Hematopoietic multipotent progenitor cell treated with erythropoietin and hydrocortisone succinate and interleukin-3 and kit ligand, for 8 days (in vitro differentiated cells): Measurements from ENCODE around the gene ZFP36L1.
A peak's percentile ranks its signal among the peaks of the same experiment; 100 is the strongest.

Experiments
- DNase-seq: peaks from one replicate; pipeline ENCODE4 v3.0.0-alpha.2; 2015

Gene ZFP36L1

DNA sequence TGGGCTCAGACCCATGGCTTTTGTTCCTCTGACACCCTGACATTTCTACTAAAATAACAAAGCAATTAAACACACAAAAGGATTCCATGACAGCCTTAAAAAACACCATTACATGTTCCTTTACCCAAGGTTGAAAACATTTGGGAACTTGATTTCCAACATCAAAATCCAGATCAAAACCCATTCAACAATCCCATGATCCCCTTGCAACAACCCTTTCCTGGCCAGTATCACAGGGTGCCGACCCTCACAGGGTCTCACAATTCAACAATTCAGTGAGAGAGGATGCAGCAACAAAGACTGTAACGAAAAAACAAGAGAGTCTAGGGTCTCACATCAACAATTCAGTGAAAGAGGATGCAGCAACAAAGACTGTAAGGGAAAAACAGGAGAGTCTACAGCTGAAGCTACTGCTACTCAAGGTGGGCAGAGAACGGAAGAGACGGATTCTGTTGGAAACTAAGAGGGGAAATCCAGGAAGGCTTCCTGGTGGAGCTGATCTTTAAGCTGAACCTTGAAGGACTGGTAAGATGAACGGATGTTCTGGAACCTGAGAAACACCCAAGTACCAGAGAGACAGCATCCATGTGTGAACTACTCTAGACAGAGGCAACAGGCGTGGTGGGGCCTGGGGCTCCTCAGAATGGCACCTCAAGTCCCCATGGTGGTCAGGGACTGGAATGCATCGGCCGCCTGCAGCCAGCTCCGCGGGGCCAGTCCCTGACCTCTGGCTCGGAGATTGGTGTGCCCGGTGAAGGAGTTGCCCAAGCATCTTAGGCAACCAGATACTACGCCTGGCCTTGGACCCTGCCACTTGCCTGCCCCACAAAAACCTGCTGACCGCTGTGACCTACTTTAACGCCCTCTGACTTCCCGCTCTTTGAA lies 22.7 kb upstream of the ZFP36L1 start:
- no peak for DNase-seq

DNA sequence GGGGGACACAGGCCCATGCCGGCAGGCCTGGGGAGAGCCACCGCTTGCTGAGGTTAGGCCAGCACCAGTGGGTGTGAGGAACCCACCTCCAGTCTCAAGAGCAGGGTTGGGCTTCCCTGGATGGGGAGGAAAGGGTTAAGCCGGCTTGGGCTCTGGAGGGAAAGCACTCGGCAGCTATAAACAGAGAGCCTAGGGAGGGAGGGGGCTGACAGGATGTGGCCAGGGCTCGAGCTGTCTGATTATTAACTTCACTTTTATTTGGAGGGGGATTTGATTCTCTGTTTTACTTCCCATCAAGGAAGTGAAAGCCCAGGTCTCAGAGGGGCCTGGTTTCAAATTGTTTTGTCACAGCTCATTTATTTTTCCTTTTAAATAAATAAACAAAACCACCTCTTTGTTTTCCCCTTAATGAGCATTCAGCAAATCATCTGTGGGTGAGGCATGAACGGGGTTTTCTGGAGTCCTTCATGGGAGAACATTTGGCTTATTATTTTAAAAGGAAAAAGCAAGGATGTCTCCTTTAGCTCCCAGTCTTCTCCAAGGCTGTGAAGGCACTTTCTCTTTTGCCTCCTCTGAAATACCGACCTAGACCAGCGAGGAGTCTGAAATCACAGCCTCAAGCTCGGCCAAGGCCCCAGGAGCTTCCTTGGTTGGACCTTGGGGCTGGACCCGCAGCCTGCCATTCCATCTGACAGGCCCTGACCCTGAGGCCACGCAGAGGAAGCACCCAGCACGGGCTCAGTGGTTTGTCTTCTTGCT lies 21.9 kb upstream of the ZFP36L1 start:
- peak; percentile 57 for DNase-seq

DNA sequence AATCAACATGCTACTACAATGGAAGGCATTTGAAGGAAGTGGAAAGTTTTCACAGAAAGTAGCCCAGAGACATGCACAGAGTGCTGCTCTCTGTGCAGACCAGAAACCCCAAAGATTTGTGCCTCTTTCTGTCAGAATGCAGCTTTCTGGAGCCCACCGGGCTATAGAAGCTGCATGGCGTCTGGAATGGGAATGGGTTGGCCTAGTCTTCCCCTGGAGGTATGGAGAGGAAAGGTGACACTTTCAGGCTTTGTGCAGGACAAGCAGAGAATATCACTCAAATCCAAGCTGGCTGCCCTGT lies 21.3 kb upstream of the ZFP36L1 start:
- DNase-seq, result no peak

DNA sequence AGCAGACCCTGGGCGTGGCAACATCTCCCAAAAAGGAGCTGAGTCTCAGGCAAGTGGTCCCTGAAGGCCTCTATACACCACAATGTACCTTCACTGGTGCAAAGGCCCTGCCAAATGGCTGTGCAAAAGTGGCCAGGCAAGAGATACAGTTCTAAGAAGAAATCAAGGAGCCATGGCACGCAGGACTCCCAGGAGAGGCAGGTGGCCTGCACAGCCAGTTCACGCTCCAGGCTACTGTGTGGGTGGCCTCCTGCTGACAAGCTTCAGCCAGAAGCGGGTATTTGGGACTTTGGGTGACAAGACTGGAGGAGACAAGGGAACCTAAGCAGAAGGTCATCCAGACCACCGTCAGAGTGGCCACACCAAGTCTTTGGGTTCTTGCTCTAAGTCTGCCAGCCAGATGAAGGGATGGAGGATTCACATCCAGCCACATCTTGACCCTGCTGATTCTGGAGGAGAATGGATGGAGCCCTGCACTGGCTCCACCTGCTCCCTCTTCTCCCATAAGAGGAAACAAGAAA lies 20.5 kb upstream of the ZFP36L1 start:
- DNase-seq, result no peak

DNA sequence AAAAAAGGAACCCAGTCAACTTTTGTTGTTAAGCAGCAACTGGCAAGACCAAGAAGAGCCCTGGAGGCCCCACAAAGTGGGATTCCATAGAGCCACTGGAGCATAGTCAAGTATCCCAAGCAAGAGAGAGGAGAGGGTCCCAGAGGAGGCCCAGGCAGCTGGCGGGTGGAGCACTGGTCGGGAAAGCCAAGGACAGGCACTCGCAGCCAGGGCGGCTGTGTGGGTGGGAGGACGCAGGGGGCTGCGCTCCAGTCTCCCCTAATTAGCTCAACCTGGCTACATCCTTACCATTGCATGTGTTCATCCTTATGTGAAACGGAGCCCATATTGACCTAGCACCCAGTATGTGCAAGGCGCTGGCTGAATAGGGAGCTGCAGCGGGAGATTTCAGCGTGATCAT lies 18.3 kb upstream of the ZFP36L1 start:
- DNase-seq, result no peak

DNA sequence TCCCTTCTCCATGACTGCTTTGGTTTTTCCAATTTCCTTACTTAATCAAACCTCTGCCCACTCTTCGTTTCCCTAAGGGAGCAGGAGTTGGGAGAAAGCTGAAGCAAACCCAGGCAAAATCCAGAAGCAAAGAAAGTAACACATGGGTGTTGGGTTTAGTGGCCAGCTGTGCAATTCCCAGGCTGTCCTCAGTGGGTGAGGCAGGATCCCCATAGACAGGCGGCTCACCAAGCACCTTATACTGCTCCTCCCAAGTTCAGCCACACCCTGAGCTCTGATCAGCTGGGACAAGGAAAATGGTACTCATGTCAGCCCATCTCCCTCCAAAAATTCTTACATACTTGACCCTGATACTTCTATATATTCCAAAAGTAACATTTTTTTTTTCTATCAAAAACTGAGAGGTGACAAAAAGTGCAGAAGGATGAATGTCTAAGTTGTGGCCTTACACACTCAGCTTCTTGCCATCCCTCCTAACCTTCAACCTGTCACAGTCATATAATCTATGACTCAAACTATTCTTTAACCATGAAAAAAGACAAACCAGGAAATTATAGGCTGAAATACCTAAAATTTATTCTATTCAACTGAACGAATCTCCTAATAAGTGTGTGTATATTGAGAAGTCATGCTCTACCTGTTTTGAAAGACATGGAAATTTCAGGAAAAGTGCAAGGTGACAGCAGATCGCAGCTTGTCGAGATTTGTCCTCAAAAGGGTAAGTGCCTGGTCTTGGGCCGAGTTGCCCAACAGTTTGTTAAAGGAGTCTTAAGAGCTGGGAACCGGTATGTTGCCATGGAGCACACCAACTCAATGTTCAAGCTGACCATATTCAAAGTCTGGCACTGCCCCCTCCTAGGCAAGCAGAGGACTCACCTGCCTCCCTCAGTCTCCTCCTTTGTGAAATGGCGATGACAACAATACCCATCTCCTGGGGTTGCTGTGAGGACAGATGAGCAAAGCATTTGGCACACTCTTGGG lies 17.6 kb upstream of the ZFP36L1 start:
- DNase-seq, result no peak

DNA sequence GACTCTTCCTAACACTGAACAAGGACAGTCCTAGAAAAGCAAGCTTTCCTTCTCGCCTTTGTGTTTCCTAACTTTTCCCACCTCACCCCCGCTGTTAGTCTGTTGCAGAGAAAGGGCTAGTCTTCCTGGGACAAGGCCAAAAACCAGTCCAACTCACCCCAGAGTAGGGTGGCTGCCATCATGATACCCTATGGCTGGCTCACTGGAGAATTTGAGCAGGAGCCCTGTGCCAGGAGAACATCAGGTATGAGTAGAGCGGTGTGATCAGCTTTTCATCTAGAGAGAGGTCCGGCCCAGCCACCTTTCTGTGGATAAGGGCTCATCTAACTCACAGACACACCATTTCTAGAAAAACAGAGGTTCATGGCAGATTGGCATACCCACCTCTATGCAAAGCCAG lies 16.7 kb upstream of the ZFP36L1 start:
- no peak for DNase-seq

DNA sequence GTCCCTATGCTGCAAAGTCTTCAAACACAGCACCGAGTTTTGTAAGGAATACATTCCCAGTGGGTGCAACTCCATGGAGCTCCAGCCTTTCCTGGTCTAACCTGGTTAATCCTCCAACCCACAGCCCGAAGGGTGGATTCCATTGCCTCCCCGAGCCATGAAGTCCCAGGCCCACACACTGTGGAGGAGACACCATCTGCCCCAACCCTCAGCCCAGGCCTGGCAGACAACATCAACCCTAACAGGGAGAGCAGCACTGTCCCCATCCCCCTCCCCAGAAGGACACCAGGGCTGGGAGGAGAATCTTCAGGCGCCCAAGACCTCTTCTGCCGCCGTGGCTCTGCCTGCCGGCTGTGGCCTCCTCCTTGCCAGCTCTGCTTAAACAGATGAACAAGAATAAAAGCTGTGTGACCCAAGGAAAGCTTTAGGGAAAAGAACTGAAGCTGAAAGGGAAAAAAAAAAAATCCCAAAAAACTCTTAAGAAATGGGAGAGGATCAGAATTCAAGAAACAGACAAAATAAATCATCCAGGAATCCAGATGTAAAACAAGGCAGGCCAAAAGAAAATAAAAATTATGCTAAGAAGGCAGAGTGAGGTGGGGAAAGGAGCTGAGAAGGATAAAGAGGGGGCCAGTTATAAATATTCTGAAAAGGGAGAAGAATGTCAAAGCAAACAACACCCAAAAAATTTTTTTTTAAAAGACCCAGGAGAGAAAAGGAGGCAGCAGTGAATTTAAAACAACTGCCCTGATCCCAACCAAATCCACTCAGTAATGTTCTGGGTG lies 16.0 kb upstream of the ZFP36L1 start:
- no peak for DNase-seq

DNA sequence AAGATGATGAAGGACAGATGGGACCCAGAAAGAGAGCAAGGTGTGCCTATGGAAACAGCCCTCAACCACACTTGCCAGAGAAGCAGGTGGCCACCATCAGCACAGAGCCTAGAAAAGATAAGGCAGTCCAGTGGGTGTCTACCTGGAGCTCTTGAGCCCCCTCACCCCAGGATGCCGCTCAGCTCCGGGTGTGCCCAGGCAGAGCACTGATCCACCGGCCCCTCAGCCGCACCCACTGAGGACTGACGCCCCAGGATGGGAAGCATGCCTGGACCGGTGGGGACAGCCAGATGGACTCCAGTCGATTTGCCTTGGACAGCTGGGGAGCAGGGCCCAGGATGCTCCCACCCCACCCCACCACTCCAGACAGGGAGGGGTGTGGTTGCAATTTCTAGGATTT lies 15.1 kb upstream of the ZFP36L1 start:
- DNase-seq, result no peak

DNA sequence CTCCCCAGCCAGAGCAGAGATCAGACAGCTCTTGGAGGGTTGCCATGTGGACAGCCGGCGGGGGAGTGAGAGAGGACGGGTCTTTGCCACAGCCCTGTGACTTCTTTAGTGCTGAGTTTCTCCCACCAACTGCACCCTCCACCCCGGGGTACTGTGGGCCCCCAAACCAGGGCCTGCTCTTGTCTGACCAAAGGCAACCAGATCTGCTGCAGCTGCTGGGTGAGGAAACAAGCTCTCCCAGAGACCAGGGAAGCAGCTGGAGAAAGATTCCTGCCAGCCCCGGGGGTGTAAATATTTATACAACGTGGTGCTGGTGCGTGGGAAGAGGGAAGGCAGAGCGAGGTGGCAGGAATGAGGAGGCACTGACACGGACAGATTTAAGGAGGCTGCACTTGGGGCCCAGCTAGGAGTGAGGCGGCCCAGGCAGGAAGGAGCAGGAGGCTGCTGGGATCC lies 14.3 kb upstream of the ZFP36L1 start:
- DNase-seq, result peak; percentile 39

DNA sequence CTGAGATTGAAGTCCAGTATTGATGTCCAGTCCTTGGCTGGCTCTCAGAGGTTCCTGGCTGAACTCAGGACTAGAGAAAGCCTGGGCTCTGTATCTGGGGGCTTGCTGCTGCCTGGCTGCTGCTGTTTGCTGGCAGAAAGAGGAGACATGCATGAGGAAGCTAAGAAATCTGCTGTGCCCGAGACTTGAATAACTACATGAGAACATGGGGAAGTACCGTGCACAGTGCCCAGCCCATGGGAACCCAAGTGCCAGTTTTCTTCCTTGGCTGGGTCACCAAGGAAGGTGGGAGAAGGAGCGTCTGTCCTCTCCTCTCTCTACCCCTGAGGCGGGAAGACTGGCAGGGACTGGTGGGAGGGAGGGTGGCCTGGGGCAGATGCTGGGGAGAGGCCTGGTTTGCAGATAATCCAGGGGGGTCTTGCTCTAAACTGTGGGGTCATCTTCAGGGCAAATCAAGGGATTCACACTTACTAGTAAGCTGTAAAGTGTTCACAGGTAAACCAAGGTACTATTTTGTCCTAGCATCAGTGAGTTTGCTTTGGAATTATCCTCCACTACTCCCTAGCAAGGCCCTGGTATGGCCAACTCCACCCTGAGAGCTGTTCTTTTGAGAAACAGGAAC lies 13.8 kb upstream of the ZFP36L1 start:
- no peak for DNase-seq

DNA sequence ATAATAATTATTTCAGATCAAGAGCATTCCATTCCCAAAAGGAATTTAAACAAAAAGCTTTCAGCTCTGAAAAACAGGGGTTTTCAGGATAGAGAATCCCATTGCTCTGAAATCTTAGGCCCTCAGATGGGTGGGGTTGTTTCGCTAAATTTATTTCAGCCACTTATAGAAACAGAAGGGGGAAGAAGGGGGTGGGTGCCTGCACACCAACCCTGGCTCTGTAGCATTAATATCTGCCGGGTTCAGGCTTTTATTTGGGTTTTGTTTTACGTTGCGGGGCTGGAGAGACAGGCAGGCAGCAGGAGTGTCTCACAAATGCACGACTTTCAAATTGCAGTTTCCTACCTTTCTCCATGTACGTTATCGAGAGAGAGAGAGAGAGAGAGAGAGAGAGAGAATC lies 12.5 kb upstream of the ZFP36L1 start:
- no peak for DNase-seq

DNA sequence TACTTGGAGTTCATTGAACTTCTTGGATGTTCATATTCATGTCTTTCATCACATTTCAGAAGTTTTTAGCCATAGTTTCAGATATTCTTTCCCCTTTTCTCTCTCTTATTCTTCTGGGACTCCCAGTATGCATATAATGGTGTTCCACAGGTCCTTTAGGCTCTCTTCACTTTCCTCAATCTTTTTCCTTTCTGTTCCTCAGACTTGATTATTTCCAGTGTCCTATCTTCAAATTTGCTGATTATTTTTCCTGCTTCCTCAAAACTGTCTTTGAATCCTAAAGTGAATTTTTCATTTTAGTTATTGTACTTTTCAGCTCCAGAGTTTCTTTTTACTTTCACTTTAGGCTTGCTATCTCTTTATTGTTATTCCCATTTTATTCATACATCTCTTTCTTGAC lies 8.8 kb upstream of the ZFP36L1 start:
- no peak for DNase-seq

DNA sequence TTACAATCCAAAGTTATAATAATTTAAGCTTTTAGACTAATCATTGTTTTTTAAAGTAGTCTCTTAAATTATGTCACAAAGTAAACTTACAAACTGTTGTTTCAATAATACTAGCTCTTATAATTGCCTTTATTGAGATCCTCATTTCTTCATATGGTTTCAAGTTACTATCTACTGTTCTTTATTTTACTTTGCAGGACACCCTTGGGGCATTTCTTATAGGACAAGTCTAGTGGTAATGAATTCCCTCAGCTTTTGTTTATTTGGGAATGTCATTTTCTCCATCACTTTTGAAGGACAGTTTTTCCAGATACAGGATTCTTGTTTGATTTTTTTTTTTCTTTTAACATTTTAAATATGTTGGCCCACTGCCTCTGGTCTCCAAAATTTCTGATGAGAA lies 8.1 kb upstream of the ZFP36L1 start:
- no peak for DNase-seq

DNA sequence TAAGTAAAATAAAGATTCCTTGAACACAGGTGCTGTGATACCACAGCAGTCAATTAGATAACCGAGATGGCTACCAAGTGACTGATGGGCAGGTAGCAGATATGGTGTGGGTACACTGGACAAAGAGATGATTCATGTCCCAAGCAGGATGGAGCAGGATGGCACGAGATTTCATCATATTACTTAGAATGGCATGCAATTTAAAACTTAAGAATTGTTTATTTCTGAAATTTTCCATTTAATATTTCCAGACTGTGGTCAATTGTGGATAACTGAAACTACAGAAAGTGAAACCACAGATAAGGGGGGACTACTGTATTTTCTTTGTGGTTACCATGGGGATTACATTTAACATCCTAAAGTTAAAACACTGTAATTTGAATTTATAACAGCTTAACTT lies 7.5 kb upstream of the ZFP36L1 start:
- DNase-seq, result peak; percentile 48

DNA sequence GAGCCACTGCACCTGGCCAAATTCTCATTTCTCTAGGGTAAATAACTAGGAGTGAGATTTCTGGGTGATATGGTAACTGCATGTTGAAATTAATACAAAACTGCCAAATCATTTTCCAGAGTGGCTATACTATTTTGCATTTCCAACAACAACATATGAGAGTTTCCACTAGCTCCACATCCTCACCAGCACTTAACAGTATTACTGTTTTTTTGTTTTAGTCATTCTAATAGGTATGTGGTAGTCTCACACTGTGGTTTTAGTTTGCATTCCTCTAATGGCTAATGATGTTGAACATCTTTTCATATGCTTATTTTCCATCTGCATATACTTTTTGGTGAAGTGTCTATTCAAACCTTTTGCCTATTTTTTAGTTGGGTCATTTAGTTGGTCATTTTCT lies 5.8 kb upstream of the ZFP36L1 start:
- DNase-seq, result no peak

DNA sequence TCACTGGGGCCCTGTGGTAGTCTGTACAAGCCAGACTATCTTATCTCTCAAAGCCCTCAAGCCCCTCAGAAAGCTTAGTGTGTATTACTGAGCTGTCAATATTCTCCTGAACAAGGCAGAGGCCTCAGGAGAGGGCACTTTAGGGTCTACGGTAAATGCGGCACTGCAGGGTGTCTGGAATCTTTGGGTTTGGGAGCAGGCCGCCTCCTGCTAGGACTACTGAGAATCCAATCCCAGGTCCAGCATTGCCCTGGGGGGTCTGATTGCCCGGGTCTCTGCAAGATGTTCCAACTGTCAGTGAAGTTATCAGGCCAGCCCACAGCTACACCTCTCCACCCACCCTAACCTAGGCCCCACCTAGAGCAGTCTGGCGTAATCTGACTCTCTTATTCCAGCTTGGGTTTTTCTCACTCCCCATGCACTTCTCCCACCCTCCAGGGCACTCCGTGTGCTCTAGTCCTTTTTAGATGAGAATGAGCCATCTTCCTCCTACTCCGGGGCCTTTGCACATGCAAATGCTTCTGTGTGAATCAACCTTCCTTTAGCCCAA lies 4.3 kb upstream of the ZFP36L1 start:
- DNase-seq, result peak; percentile 90

DNA sequence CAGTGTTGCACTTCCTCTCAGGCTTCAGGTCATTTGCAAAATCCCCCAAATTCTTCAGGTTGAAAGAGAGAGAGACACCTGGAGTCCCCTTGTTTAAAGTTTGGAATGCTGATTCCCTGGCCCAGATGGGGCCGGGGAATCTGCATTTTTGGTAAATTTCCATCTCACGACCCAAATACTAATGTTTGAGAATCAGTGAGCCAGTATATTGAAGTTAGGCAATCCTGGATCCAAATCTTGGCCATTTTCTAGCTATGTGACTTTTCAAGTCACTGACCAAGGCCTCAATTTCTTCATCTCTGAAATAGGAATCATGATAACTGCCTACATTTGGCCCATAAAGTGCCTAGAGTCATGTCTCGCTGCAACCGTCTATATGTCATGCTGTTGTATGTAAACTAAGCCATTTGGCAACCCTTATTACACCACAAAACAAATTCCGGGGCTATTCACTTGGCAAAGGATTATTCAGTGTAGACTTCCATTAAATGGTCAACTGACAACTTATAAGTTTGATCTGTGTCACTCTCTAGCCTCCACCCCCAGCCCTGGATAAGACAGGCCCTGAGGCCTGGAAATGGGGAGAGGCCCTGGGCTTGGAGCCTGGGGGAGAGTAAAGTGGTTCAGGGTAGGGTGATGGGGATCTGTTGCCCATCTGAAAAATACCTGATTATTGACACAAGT lies 3.7 kb upstream of the ZFP36L1 start:
- no peak for DNase-seq

DNA sequence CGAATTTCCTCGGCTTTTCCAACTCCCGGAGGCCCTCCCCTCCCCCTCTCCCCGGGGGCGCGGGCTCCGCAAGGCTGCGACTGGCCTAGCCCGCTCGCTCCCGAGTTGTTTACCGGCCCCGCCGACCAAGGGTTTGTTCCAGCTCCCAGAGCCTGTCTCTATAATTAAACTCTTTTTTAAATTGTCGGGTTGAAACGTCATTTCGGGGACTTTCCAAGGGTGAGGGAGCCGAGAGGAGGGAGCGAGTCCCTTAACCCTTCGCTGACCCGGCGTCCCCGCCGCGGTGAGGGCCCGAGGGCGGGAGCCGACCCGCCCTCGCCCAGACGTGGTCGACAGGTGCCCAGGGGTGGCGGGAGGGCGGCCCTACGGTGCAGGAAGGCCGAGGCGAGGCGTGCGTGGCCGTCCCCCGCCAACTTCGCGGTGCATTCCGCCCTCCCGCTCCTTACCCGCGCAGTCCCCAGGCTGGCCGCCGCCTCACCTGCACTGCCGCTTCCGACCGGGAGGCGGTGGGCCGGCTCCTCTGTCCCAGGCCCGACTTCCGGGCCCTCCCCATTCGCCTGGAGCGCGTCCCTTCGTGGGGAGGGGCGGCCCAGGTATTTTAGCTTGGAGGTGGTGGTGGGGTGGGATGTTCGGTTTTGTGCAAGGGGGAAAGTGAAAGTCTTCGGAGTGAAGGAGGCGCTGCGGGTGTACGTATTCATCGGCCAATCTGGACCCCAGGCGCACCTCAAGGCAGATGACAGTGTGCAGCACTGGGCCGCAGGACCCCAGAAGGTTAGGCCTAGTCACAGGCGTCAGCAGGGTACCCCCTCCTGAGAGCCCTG lies 2.9 kb upstream of the ZFP36L1 start:
- DNase-seq, result peak; percentile 76
